ENCODE results near the gene DGAT2. TPM values are rescaled to one million over a fixed set of nuclear protein-coding genes. Genes with fewer than 3 reads are reported as not detected.

The DGAT2 gene
- total RNA-seq, 2 donors from 2014 or later = 9.3 to 38.6 TPM

DNA sequence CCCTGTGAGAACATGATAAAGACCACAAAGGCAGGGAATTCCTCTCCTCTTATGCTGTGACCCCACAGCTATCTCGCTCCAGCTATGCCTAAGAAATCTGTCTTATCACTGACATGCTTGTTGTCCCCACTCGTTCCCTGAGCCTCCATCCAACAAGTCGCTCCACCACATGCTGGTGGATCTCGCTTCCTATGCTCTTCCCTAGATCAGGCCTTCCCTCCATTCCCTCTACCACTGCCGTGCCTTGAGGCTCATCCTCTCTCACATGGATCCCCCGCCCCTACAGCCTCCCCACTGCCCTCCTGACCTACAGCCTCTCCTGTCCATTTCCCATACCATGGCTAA, 1.4 kb upstream of the DGAT2 start:
- intact Hi-C loops (cut with DNase I) = no loop called here
- Histone ChIP-seq H3K27me3 (no peaks in the 10 kb centered on the region), H3K4me1 (peaks cover 19% of the 10 kb centered on the region), H3K4me3 (no peak overlapping the region), H3K27ac (no peak overlapping the region), H3K36me3 (replicated peaks in 1 of 2; ENCODE audit: insufficient read depth in 1 of 2, low read depth in 2 of 2) (no peaks in the 10 kb centered on the region), H3K9me3 (no peaks in the 10 kb centered on the region)
- WGBS, 2 donors = 80 to 88% methylated on average over 6 of the region's 6 CpGs
- TF ChIP-seq POLR2A (IDR thresholded peaks at IDR 0.05) = no peak
- TF ChIP-seq, protein P1, sequence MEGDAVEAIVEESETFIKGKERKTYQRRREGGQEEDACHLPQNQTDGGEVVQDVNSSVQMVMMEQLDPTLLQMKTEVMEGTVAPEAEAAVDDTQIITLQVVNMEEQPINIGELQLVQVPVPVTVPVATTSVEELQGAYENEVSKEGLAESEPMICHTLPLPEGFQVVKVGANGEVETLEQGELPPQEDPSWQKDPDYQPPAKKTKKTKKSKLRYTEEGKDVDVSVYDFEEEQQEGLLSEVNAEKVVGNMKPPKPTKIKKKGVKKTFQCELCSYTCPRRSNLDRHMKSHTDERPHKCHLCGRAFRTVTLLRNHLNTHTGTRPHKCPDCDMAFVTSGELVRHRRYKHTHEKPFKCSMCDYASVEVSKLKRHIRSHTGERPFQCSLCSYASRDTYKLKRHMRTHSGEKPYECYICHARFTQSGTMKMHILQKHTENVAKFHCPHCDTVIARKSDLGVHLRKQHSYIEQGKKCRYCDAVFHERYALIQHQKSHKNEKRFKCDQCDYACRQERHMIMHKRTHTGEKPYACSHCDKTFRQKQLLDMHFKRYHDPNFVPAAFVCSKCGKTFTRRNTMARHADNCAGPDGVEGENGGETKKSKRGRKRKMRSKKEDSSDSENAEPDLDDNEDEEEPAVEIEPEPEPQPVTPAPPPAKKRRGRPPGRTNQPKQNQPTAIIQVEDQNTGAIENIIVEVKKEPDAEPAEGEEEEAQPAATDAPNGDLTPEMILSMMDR (IDR thresholded peaks at IDR 0.05) = no peak
- ATAC-seq = no peak
- no peak for DNase-seq

DNA sequence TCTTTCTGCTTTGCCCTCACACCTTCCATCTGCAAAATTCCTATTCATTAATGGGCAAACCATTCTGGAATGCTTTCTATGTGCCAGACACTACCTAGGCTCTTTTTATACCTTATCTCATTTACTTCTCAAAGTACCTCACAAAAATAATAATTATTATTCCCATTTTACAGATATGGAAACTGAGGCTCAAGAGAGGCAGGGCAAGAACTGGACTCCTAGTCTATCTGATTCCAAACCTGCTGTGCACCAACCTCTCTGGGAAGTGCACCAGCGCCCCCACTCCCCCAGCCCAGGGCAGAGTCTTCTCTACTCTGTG, 826 bp upstream of the DGAT2 start:
- no peak for DNase-seq
- intact Hi-C loops (cut with DNase I) = no loop called here
- no peak overlapping the region for H3K4me3 ChIP-seq
- TF ChIP-seq POLR2A (IDR thresholded peaks at IDR 0.05) = no peak
- TF ChIP-seq, protein P1 (IDR thresholded peaks at IDR 0.05) = no peak
- H3K27ac ChIP-seq = no peak overlapping the region
- no peaks in the 10 kb centered on the region for H3K27me3 ChIP-seq
- H3K9me3 ChIP-seq = no peaks in the 10 kb centered on the region
- 12 to 29% methylated on average over 1 of the region's 1 CpG for WGBS, 2 donors
- H3K4me1 ChIP-seq = peaks cover 19% of the 10 kb centered on the region
- ATAC-seq = no peak
- H3K36me3 ChIP-seq (replicated peaks in 1 of 2; ENCODE audit: insufficient read depth in 1 of 2, low read depth in 2 of 2) = no peaks in the 10 kb centered on the region

DNA sequence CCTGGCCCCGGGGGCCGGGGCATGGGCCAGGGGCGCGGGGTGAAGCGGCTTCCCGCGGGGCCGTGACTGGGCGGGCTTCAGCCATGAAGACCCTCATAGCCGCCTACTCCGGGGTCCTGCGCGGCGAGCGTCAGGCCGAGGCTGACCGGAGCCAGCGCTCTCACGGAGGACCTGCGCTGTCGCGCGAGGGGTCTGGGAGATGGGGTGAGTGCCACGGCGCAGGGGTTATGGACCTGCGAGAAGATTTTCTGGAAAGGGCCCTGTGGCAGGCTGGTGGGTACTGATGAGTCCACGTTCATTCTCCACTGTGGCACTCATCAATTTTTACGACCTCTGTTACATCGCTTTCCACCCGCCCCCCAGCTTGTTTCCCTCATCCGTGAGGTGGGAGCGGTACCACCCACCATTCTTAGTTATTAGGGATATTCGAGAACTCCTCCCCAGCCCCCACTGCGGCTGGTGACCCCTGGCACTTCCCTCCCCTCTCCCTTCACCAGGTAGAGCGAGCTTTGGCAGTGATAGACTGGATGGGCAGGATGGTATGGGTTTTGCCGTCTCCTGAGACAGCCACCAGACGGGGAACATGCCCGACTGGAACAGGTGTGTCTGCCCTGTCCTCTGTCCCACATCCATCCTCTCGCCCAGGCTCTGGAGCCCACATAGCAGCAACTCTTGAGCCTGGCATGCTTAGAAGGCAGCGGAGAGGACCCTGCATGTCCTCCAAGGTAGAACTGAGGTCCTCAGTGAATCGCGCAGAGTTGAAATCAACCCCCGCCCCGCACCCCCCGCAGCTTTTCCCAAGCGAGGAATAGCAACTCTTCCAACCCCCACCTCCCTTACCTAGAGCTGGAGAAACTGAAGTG, 562 bp downstream of the DGAT2 start:
- Histone ChIP-seq H3K27me3 (no peaks in the 10 kb centered on the region), H3K36me3 (replicated peaks in 1 of 2; ENCODE audit: insufficient read depth in 1 of 2, low read depth in 2 of 2) (no peaks in the 10 kb centered on the region), H3K9me3 (no peaks in the 10 kb centered on the region), H3K4me3 (peak overlapping the region in 1 of 2 donors; percentile 5), H3K4me1 (peaks cover 19% of the 10 kb centered on the region), H3K27ac (no peak overlapping the region)
- ATAC-seq (no peak), DNase-seq (peak in 1 of 4 donors; percentile 11)
- intact Hi-C loops (cut with DNase I) = no loop called here
- no peak for TF ChIP-seq POLR2A (IDR thresholded peaks at IDR 0.05)
- TF ChIP-seq, protein P1 (IDR thresholded peaks at IDR 0.05) = peak in 1 of 7 experiments; percentile 1
- 18 to 31% methylated on average over 20 to 46 of the region's 46 CpGs for whole genome bisulfite sequencing, 2 donors

DNA sequence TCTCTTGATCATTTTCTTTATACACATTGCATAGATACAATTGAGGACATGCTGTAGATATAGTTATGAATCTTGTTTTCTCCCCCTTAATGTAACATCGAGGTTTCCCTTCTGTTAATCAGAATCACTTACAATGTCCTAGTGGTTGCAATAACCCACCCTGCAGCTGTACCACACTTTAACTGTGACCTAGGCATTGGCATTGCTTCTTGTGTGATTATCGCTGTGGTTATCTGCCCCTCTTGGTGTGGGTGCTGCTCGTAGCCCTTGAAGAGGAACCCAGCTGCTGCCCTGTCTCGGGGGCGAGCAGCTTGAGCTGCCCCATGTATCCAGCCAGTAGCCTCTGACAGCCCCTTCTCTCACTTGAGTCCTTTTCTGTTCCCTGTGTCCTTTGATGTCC, 1.5 kb downstream of the DGAT2 start:
- intact Hi-C loops (cut with DNase I) = no loop called here
- WGBS, 2 donors = 64 to 70% methylated on average over 5 of the region's 5 CpGs
- ATAC-seq (no peak), DNase-seq (peak in 1 of 4 donors; percentile 4)
- Histone ChIP-seq H3K4me3 (no peak overlapping the region), H3K27ac (no peak overlapping the region), H3K27me3 (no peaks in the 10 kb centered on the region), H3K9me3 (no peaks in the 10 kb centered on the region), H3K36me3 (replicated peaks in 1 of 2; ENCODE audit: insufficient read depth in 1 of 2, low read depth in 2 of 2) (no peaks in the 10 kb centered on the region), H3K4me1 (peaks cover 19% of the 10 kb centered on the region)
- TF ChIP-seq, protein P1 (IDR thresholded peaks at IDR 0.05) = no peak
- TF ChIP-seq POLR2A (IDR thresholded peaks at IDR 0.05) = no peak

All from body of pancreas (tissue), 4 donors.